C4-2B (cell line): ENCODE data around the gene VPS35L.

Experiments used
- CTCF ChIP-seq: fragments of 450-650 bp; conservative IDR thresholded peaks from 2 replicates; pipeline ENCODE4 v1.5.1; 2017; ENCODE audit warnings: mild to moderate bottlenecking
- ZFX ChIP-seq: fragments of 450-650 bp; IDR thresholded peaks from 2 replicates; pipeline ENCODE4 v1.6.1; 2017

- no peak for TF ChIP-seq CTCF
- no peak for TF ChIP-seq ZFX
Observed at GRCh38 chr16:19703172-19703889, 147.8 kb downstream of the VPS35L start.
